GM19099 (cell line): Measurements from ENCODE around the gene TP53RK.

Experiments used
- POLR2A ChIP-seq: IDR thresholded peaks from 3 replicates; pipeline ENCODE4 v1.6.1; 2011; ENCODE audit warnings: low read depth; ENCODE audit not compliant: insufficient read length; ENCODE audit errors: extremely low read depth

Gene TP53RK

DNA sequence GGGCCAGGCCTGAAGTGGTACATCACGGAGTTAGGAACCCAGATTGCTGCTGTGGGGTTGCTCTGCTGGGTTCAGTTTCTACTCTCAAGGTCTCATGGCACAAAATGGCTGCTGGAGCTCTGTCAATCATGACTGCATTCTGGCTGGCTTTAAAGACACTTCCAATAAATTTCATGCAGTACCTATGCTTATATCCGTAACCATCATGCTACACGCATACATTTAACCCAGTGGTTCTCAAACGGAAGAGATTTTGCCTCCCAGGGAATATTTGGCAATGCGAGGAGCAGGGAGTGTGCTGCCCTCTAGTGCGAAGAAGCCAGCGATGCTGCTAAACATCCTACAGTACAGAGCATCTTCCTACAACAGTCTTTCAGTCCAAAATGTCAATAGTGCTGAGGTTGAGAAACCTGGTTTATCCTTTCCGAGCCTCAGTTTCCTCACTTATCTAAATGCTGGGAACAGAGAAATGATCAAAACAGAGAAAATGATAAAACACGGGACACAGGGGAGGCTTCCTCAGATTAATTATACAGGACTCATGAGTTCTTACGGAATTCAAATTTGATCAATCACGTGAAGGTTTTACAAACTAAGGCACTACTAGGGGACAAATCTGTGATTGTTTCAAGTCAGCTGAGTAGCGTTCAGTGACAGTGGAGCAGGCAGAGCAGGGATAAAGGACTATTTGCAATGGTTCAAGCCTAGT is 10.6 kb upstream of the TP53RK start:
- no peak for TF ChIP-seq POLR2A

DNA sequence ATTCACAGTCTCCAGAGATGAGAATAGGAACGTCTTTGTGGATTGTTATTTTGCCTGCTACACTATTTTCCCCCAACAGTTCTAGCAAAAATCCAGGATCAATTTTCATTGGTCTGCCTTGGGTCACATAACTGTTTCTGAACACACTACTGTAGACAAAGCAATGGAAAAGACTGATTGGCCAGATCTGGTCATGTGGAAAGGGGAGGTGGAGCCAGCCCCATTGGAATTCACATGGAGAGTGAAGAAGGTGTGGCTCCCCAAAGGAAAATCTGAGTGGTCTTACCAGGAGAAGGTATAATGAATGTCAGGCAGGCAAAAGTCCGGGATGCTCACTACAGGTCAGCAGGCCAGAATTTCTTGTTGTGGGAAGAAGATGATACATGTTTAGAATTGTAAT is 9.5 kb upstream of the TP53RK start:
- TF ChIP-seq POLR2A: no peak

DNA sequence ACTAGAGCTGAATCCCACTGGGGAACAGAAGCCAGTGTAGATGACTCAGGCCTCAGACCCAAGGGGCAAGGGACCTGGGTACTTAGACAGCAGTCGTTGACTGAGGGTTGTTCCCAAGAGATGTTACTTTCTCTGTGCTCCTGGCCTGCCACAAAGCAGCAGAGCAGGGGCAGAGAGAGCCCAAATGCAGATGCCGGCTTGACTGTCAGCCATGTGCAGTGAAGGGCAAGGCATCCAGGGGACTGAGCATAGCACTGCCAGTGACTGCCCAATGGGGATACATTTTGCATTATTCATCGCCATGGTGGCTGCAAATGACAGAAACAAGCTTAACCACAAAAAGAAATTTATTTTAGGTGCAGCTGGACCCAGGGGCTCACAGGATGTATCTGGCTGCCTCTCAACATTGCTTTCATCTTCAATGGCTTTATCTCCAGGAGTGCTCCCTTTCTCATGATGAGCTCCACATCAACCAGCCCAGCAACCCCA is 7.6 kb upstream of the TP53RK start:
- TF ChIP-seq POLR2A: no peak

DNA sequence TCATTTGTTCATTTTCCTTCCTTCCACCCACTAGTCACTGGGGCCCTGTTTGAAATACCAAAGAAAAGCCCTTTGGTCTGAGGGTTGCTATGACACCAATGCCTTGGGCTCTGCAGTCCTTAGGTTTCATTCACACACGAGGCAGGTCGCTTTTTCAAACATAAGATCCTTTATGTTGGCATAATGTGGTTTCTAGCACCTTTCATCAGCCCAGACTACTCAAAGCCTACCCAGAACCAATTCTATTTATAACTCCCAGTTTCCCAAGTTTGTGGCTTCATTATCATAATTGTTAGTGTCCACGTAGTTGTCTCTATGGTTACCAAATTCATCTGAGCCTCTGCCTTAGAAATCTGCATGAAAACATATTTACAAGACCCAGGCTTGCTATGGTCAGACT is 6.6 kb upstream of the TP53RK start:
- TF ChIP-seq POLR2A: no peak

DNA sequence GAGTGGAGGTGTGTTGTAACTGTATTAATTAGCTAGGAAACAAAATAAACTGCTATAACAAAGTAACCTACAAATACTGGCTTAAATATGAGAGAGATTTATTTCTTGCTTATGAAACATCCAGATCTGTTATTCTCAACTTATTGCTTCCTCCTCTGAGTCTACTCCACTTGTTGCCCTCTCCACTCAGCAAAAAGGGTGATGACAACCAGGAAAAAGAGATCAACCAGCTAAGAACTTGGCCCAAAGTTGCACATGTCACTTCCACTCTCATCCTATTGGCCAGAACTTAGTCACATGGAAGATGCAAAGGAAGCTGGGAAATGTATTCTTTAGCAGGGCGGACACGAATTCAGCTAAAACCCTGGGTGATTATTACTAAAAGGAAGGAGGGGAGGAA is 5.2 kb upstream of the TP53RK start:
- TF ChIP-seq POLR2A: no peak

DNA sequence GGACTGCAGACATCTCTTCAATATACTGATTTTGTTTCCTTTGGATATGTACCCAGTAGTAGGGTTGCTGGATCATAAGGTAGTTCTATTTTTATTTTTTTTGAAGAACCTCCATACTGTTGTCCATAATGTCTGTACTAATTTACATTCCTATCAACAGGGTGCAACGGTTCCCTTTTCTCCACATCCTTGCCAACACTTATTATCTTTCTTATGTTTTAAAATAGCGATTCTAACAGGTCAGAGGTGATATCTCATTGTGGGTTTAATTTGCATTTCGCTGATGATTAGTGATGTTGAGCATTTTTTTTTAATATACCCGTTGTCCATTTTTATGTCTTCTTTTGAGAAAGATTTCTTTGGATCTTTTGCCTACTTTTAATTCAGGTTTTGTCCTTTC is 2.0 kb upstream of the TP53RK start:
- TF ChIP-seq POLR2A: no peak

DNA sequence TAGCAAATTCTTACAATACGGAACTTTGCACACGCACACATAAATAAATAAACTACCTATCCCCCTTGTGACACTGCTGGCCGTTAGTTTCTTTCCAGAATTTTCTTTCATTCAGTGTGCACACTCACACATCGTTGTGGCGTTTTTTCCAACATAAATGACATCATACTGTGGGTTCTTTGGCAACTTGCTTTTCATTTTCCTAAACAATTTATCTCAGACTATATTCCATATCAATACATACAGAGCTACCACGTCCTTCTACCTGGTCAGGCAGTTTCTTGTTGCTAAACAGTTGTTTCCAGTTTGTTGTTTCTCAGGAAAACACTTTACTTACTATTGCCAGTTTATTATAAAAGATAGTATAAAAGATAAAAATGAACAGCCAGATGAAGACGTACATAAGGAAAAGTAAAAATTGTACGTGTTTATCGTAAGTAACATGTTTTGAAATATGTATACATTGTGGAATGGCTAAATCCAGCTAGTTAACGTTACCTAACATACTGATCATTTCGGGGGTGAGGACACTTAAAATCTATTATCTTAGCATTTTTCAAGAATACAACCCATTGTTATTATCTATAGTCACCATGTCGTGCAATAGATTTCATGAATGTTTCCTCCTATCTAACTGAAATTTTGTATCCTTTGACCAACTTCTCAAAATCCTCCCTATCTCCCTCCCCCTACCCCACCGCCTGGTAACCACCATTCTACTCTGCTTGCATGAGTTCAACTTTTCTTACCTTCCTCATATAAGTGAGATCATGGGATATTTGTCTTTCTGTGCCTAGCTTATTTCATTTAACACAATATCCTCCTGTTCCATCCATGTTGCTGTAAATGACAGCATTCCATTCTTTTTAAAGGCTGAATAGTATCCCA is 1.2 kb upstream of the TP53RK start:
- no peak for TF ChIP-seq POLR2A

DNA sequence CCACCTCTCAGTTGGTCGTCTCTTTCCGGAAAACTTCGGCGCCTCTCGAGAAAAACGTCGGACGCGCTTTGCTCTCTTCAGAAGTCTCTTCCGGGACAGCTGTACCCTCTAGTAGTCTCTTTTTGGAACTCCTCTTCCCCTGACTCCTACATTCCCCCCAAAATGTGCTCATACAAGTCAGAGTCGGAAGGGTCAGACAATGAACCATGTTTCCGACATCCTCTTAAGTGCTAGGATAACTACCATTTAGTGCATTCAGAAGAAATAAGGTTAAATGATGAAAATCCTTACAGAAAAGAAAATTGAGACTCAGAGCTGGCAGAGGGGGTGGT is 476 bp upstream of the TP53RK start:
- peak; percentile 30 for TF ChIP-seq POLR2A

DNA sequence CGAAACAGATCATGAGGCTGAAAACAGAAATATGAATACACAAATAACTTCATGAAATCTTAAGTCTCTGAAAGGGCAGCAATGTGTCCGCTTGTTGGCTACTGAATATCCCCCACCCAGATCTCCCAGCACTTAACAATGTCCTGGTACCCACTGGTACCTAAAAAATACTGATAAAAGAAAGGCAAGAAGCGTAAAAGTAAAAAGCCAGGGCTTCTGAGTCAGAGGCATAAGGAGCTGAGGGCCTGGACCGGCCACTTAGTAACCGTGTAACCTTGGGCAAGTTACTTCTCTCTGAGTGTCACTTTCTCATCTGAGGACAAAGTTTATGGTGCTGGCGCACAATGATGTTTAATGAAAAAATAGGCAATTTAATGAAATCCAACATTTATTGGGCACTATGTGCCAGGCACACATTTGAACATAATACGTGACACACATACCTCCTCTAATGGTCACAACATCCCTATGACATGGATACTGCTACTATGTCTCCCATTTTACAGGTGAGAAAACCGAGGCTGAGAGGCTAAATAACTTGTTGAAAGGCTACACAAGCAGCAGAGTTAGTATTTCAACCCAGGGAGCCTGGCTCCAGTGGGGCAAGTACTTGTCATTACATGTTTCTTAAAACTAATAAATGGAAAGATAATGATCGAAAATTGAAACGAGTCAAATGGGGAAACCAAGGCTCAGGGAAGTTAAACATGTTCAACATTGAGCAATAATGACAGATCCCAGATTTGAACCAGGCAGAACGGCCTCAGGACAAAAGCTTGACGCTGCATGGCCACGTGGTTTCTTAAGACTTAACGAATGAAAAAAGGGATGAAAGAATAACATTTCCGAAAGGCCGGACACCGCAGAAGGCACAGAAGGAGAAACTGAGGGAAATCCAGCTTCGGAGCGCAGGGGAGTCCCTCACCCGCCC is 828 bp downstream of the TP53RK start:
- TF ChIP-seq POLR2A: no peak

DNA sequence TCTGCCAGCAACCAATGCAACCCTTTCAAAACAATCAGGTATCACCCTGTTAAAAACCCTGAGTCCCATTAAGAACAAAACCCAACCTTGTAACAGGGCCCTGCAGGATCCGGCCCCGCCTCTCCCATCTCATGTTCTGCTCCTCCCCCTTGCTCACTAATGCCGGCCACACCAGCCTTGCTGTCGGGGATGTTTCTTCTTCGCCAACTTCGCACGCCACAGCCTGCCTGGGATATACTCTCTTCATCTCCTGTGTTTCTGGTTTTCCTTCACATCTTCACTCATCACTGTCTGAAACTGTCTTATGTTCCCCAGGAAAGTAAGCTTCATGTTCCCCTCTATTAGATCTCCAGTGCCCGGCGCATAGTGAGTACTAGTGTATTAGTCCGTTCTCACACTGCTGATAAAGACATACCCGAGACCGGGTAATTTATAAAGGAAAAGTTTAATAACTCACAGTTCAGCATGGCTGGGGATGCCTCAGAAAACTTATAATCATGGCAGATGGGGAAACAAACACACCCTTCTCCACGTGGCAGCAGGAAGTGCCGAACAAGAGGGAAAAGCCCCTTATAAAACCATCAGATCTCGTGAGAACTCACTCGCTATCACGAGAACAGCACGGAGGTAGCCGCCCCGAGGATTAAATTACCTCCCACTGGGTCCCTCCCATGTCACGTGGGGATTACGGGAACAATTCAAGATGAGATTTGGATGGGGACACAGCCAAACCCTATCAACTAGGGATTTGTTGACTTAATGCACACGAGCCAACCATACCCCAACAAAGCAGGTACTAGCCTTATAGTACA is 5.1 kb downstream of the TP53RK start:
- TF ChIP-seq POLR2A: no peak

DNA sequence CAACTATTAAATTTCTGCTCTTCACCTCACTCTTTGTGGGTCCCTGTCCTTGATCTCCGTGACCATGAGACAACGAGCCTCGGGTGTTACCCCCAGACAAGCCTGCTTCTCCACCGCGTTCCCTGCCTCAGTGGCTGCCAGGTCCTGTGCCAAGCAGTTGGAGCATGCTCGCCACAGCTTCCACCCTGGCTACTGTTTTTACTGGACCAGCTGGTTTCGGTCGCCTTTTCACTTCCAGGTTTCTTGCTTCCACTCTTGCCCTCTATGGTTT is 5.6 kb downstream of the TP53RK start:
- TF ChIP-seq POLR2A: no peak

DNA sequence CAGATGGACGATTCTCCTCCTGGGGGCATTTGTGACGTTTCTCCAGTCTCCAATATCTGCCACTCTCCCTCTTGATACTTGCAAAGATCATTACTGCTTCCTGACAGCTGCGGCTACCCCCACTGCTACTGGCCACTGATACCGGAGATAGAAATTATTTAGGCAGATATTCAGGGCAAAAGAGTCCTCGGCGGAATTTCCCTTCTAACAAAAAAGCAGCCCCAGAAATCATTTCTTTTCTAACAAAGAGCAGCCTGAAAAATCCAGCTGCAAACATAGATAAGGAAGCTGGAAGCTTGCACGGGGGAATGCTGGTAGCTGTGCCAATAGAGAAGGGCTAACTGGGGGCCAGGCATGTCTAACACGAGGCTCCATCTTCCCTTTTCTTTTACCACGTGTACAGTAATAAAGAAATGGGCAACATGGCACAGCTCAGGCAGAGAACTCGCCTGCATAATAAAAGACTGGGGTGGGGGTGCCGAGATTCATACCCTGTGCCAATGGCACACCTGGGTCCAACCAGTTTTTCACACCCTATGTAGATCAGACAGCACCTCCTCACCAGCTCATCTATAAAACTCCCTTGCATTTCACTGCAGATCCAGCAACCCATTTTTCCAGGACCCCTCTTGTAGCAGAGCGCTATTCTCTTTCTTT is 6.1 kb downstream of the TP53RK start:
- TF ChIP-seq POLR2A: no peak

DNA sequence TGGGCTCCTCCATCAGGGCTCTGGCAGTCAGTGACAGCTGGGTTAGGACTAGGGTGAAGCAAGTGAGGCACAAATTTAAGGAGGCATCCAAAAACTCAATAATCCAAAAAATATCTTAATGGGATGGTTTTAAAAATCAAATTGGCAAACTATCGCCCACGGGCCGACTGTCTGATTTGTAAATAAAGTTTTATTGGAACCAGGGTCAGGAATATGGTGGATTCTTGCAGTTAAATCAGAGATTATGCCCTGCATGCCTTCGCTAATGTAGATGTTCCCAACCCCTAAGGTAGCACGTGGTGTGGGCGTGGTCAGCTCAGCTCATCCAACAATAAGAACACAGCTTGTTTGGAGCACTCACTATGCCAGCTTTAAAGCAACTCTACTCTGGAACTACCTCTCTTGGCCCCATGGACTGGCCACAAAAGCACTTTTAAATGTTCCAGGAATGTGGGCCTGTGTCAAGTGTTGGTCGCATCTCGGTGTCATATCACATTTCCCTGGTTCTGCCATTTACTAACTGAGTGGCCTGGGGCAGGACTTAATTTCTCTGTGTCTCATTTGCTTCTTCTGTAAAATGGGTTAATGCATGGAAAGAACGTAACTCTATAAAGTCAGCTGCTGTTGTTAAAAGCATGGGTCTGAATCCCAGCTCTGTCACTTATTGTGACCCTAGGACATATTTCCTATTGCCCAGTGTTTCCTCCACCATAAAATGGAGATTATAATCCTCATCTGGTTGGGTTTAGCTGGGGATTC is 7.0 kb downstream of the TP53RK start:
- no peak for TF ChIP-seq POLR2A
